Heart left ventricle (tissue), 16 donors: ENCODE measurements around the gene LUZP2. TPM values are rescaled to one million over a fixed set of nuclear protein-coding genes. Genes with fewer than 3 reads are reported as not detected.

Experiments used
- ATAC-seq, 4 donors: fragments of 200-7000 bp; cut with Tn5 transposase; one replicate each; pipeline ENCODE4 v1.9.1; 2020 to 2022; ENCODE audit warnings: moderate library complexity in 4 of 4, mild to moderate bottlenecking in 3 of 4, moderate number of reproducible peaks in 1 of 4
- DNase-seq, 5 donors: peaks; one replicate each; pipeline ENCODE4 v3.0.0-alpha.2; 2020
- H3K27ac ChIP-seq, 12 donors: fragments of 200-600 bp; sonication (generic) in 4 of 12; one replicate each; pipeline versions ENCODE4 v1.5.0 to v1.8.0; 2016 to 2022; ENCODE audit warnings: mild to moderate bottlenecking in 2 of 12
- H3K27me3 ChIP-seq, 9 donors: fragments of 200-600 bp; sonication (generic) in 2 of 9; one replicate each; pipeline versions ENCODE4 v1.5.1 to v1.8.0; 2016 to 2022; ENCODE audit warnings: mild to moderate bottlenecking in 3 of 9
- H3K36me3 ChIP-seq, 9 donors: fragments of 200-600 bp; sonication (generic) in 2 of 9; one replicate each; pipeline versions ENCODE4 v1.5.0 to v1.8.0; 2018 to 2022; ENCODE audit warnings: mild to moderate bottlenecking in 2 of 9
- H3K4me1 ChIP-seq, 12 donors: fragments of 200-600 bp; sonication (generic) in 4 of 12; one replicate each; pipeline versions ENCODE4 v1.5.0 to v1.8.0; 2016 to 2022; ENCODE audit warnings: mild to moderate bottlenecking in 3 of 12
- H3K4me3 ChIP-seq, 12 donors: fragments of 200-600 bp; sonication (generic) in 4 of 12; one replicate each; pipeline versions ENCODE4 v1.5.0 to v1.8.0; 2017 to 2022; ENCODE audit warnings: mild to moderate bottlenecking in 9 of 12, moderate library complexity in 4 of 12
- H3K9me3 ChIP-seq, 12 donors: fragments of 200-600 bp; sonication (generic) in 4 of 12; one replicate each; pipeline versions ENCODE4 v1.5.0 to v1.8.0; 2016 to 2022; ENCODE audit warnings: mild to moderate bottlenecking in 1 of 12
- CTCF ChIP-seq, 12 donors: fragments of 200-600 bp; sonication (generic) in 4 of 12; IDR thresholded peaks; one replicate each; pipeline versions ENCODE4 v1.5.0 to v1.8.0; 2018 to 2022; ENCODE audit warnings: antibody characterized with exemption in 12 of 12, mild to moderate bottlenecking in 5 of 12
- POLR2A ChIP-seq, 2 donors: fragments of 450-650 bp; IDR thresholded peaks; one replicate each; pipeline ENCODE4 v1.6.1; 2017; ENCODE audit warnings: antibody characterized with exemption in 2 of 2, mild to moderate bottlenecking in 2 of 2, moderate library complexity in 2 of 2
- WGBS, 4 donors: extraction: QIAGEN DNeasy Blood & Tissue Kit in 2 of 4; methylation state at CpG; one replicate each; pipeline versions ENCODE4 v1.1.5 to v1.1.7; 2013 to 2018; 5-methylcytosine and 5-hydroxymethylcytosine counted together
- intact Hi-C, 10 donors: fragments of 100-400 bp; cut with DNase I; formaldehyde crosslinking; loops; one replicate each; pipeline versions ENCODE4 v1.11.1 to v1.14.2; 2022
- polyA plus RNA-seq, 2 donors: library from polyadenylated mRNA; stranded (reverse); fragments of 200-250 nt; gene quantifications; one replicate each; pipeline ENCODE4 v1.2.3, GENCODE V29; 2013
- total RNA-seq, 9 donors: library from RNA; depleted of rRNA in 2 of 9; stranded (reverse); fragments of >200 nt in 2 of 9; fragmentation: NEBNext Ultra II Directional in 3 of 9; extraction: Animal tissue kit (Norgen Biotek cat#: 25700) in 3 of 9; gene quantifications; one replicate each; pipeline versions ENCODE4 v1.1.0 to v1.2.4, GENCODE V29; 2016 to 2023
- donor health status: ischemic (EF 13 %, LVEDD 7.1; RV severe dilation, severe dysfunction).
- donor health status: healthy with polysubstance abuse.
- donor health status: DM: no; HTN: yes; CAD: no.
- donor health status: DM: no; HTN: no; CAD: no.
- donor health status: ischemic (EF 25% LVEDD 6.9; RV normal size, moderate dysfunction).
- donor health status: ischemic (EF 25% LVEDD 5.7; RV mildly dilated, moderate dysfunction).
- donor health status: healthy.
- donor health status: DM: yes; HTN: yes; CAD: no.
- donor health status: ischemic (EF 35%, LVEDD 5.7; RV mildly dilated, moderate dysfunction).
- donor health status: nonischemic (EF 11% LVEDD 7.7; RV severe dilation, severe dysfunction).
- donor health status: DM: yes; HTN: yes; CAD: no.
- donor health status: PGD.
- donor health status: ischemic (EF 29% LVEDD 5.4; RV normal size, mild dysfunction).
- donor health status: nonischemic (EF 23%, LVEDD 6.1; RV moderate dilation, normal function).

The LUZP2 gene
- total and polyA plus RNA-seq, 11 donors: 0.11 to 0.30 (median 0.17) TPM; not detected in 7

DNA sequence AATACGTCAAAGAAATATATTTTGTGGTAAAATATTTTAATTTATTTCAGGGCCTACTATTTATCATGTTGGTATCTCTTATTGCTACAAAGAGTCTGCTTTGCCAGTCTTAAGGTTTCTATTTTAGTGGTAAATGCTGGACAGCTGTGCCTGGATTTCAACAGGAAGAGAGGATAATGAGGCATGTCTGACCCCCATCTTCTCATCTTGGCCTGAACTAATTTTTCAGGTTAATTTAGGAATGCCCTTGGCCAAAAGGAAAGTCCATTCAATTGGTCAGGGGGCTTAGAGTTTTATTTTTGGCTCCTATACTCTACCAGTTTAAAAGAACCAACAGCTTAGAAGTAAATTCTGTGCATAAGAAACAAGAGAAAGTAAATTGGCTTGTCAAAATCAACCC lies 428.2 kb downstream of the LUZP2 start:
- WGBS, 4 donors: 85 to 91% (median 87%) methylated on average over 1 of the region's 1 CpG
- Histone ChIP-seq H3K36me3 (no peaks in the 10 kb centered on the region), H3K27me3 (no peaks in the 10 kb centered on the region), H3K9me3 (peaks cover 0 to 17% (median 0%) of the 10 kb centered on the region in 12 donors), H3K4me1 (no peaks in the 10 kb centered on the region), H3K27ac (no peak overlapping the region), H3K4me3 (no peak overlapping the region)
- intact Hi-C loops: no loop called here
- DNase-seq (no peak), ATAC-seq (no peak)
- no peak for TF ChIP-seq CTCF (IDR thresholded peaks at IDR 0.05)
- no peak for TF ChIP-seq POLR2A (IDR thresholded peaks at IDR 0.05)

GRCh38 chr11:24932110-24933000 lies 435.5 kb downstream of the LUZP2 start:
- TF ChIP-seq POLR2A (IDR thresholded peaks at IDR 0.05) (no peak), CTCF (IDR thresholded peaks at IDR 0.05) (no peak)
- H3K9me3 ChIP-seq: peaks cover 0 to 26% (median under 1%) of the 10 kb centered on the region in 12 donors
- no peak for ATAC-seq
- 65 to 74% (median 66%) methylated on average over 5 to 9 of the region's 9 CpGs for WGBS, 4 donors
- H3K27ac ChIP-seq: no peak overlapping the region
- H3K4me1 ChIP-seq: no peaks in the 10 kb centered on the region
- no peaks in the 10 kb centered on the region for H3K27me3 ChIP-seq
- DNase-seq: no peak
- H3K36me3 ChIP-seq: no peaks in the 10 kb centered on the region
- no peak overlapping the region for H3K4me3 ChIP-seq
- intact Hi-C loops: no loop called here

- WGBS, 4 donors: 61 to 66% (median 64%) methylated on average over 1 of the region's 1 CpG
- no peak for DNase-seq
These were observed 438.0 kb downstream of the LUZP2 start for GRCh38 chr11:24934733-24935439.

More at GRCh38 chr11:24934733-24935439, 438.0 kb downstream of the LUZP2 start:
- peaks cover 0 to 14% (median 0%) of the 10 kb centered on the region in 12 donors for H3K9me3 ChIP-seq
- intact Hi-C loops: no loop called here
- ATAC-seq: no peak
- no peak overlapping the region for H3K27ac ChIP-seq
- H3K4me1 ChIP-seq: no peaks in the 10 kb centered on the region
- H3K27me3 ChIP-seq: no peaks in the 10 kb centered on the region
- TF ChIP-seq POLR2A (IDR thresholded peaks at IDR 0.05): no peak
- no peak for TF ChIP-seq CTCF (IDR thresholded peaks at IDR 0.05)
- no peak overlapping the region for H3K4me3 ChIP-seq
- H3K36me3 ChIP-seq: no peaks in the 10 kb centered on the region
